NCI-H187 (cell line): ENCODE measurements around the gene THADA.

Source experiments
- DNase-seq, 2 experiments: peaks; one replicate each; lab custom pipeline; 2025; lab: John Stamatoyannopoulos, UW

THADA gene

DNA sequence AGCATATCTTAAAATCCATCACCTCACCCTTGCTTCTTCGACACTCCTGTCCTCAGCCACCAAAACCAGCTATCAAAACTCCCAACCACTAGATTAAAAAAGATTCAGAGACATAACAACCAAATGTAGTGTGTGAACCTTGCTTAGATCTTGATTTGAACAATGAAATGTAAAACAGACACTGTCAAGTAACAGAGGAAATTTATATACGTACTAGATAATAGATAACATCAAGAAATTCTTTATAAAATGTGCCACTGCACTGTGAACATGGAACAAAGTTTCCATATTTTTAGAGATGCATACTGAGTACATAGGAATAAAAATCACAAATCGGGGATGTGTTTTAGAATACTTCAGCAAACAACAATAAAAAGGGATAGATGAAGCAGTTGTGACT is 86.0 kb downstream of the THADA start:
- DNase-seq: no peak

DNA sequence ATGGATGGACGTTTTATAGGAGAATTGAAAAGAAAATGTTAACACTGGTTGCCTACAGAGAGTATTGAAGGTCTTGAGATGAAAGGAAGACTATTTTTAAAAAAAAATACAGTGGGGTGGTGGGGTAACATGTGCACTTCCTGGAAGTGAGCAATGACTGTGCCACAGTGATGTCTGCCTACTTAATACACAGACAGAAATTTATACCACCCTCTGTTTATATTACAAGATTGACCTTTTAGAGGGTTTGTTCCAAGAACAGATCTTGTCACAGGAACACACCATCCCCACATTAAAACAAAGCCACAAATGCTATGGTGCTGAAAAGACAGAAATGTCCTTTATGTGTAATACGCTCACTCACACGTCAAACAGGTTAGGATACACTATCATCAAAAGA is 87.6 kb downstream of the THADA start:
- DNase-seq: no peak

DNA sequence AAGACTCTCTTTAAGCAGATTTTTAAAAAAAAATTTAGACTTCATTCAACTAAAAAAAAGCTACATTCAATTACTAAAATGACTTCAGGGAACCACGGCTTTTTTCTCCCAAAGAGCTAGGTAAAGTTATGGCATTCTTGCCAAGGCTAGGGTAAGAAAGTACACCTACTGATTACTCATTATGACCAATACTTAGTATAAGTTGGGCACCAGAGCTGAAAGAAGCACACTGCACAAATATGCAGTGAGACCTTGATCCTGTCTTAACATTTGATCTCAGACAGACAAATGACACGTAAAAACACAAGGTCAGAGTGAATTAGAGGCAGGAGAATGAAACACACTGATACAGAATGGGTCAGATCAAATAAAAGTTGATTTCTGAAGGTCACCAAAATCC is 88.7 kb downstream of the THADA start:
- no peak for DNase-seq

DNA sequence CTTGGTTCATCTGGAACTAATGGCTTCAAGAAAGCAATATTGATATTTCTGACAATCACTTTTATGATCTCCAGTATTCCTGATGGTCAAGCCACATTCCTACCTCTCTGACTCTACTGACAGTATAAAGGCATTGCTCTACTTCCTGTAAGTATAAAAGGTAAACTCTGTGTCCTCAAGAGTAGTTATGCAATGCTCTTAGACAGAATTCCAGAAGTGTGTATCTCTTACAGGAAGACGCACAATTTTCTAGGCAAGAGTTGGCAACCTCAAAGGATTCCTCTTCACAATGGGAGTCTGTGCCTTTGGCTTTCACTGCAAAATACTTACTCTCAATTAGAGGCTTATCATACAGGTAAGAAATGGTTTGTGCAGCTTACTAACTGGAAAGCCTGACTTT is 100.1 kb downstream of the THADA start:
- no peak for DNase-seq

DNA sequence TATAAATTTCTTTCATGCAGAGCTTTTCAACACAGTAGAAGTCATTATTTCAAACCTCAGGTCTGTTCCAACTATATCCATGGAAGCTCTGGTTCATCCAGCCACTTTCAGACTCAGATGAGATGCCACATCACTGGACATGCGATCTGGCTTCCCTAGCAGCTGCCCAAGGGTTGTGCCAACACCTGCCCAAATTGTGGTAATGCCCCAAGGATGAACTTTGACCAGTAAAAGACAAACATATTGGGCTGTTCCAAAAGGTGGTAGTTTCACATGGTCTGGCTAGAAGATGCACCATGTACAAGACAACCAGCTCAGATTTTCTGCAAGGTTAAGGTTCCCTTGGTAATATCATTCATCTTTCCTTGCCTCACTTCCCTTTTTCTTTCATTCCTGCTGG is 101.9 kb downstream of the THADA start:
- DNase-seq: no peak

DNA sequence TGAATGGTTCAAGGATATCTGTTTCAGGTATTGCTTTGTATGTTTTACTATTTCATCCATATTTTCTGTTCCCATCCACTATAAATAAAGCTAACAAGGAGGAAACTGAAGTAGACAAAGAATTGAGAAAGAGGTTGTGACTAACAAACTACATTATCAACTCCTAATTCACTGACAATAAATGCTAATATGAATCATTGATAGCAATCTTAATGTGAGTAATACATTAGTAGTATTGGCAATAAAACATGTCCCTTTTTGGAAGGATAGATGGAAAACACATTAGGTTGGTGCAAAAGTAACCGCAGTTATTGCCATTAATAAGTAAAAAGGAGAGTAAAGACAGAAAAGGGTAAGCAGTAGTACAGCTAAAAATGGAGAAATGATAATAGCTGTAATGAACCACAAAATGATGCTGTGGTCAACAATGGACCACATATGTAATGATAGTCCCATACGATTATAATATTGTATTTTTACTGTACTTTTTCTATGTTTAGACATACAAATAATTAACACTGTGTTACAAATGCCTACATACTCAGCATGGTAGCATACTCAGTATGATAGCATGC is 104.7 kb downstream of the THADA start:
- DNase-seq: no peak

DNA sequence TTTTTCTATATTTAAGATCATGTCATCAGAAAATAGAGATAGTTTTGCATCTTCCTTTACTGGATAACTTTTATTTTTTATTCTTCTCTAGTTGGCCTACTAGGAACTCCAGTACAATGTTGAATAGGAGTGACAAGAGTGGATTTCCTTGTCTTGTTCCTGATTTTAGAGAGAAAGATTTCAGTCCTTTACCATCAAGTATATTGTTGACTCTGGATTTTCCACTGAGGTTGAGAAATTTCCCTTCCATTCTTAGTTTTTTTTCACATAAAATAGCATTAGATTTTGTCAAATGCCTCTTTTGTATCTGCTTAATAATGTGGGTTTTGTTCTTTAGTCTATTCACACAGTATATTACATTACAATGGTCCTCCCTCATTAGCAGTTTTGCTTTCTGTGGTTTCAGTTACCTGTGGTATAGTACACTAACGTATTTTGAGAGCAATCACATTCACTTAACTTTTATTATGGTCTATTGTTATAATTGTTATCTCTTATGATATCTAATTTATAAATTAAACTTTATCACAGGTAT is 105.5 kb downstream of the THADA start:
- no peak for DNase-seq

DNA sequence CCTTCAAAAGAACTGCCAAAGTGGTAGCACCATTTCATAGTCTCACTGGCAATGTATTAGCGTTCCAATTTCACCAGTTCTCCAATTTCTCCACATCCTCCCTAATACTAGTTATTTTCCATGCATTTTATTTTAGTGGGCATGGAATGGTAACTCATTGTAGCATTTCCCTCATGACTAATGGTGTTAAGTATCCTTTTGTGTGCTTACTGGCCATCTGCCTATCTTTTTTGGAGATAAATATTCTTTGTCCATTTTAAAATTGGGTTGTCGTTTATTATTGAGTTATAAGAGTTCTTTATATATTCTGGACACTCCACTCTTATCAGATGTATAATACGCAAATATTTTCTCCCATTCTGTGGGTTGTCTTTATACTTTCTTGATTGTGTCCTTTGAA is 107.1 kb downstream of the THADA start:
- no peak for DNase-seq

DNA sequence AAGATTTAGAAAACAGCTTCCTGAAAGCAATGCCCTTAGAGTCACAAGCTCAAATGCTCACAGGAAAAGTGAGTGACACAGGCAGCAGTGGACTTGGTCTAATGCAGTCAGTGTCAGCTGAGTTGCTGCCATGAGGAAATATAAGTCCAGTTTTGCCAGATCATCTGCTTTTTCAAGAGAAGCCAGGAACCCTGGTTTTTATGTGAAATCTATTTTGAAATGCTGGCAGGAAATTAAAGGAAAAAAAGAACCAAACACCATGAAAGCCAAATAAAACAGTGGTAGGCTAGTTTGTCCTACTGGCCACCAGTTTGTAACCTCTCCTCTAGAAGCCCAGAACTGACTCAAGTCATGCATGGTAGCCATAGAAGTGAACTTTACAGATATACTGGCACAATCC is 109.2 kb downstream of the THADA start:
- DNase-seq: no peak

DNA sequence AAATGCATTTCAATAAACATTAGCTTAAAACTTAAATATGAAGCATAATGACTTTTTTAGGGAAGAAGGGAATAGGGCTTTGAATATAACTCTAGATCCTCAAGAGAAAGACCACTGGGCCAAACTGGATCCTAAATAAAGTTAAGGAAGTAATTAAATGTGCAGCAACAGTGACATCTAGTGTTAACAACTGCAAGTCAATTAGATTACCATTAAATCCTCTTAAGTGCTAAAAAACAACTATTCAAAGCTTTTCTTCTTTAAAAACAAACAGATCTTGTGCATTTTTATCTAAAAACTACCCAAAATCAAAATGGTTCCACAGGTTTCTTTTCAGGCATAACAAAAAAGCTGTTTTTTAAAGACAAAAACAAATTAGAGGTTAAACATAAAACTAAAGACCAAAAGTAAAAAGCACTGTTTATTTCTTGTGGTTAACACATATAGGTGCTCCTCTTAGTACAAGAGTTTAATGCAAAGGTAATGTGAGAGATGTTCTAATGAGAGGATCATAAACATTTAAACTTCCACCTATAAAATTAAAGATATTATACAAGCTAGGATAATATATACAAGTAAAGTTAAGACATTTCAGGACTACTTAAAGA is 111.4 kb downstream of the THADA start:
- DNase-seq: peak; percentile 10 to 49

DNA sequence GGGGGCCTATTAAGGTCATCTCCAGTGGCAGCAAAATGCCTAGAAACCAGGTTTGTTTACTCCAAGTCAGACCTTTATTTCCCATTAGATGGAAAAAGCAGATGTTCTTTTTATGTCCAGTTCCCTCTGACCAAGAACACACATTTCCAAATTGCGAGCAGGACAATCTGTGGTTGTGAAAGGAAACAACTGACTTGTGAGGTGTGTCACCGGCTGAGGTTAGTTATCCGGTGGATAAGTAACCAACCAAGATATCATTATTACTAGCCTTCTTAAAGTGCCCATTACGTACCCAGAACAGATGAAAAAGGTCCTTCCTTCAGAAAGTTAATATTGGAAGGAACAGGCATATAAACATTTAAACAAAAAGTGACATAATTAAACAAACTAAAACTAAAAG is 112.9 kb downstream of the THADA start:
- no peak for DNase-seq

DNA sequence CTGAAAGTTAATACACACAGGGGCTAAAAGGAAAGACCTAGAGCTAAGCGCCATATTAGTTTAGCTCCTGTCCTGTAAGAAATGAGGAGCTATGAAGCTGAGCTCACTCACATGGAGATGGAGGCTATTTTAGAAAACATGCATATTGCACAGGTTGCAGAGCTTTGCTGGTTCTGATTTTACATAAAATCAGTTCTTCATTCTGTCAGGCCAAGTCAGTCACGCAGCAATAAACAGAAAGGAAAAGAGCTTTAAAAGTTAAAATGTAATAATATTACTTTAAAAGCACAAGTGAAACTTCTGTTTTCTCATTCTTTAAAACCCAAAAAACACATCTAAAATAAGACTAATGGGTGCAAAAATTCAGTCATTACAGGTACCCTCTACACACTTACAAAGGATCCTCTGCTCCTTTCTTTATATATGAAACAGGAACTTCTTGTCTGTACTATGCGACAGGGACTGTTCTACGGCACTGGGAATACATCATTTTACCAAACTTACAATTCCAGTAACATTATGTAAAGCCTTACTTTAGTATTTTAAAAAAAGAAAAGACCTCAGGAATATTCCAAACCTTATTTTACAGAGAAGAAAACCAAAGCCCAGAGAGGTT is 113.8 kb downstream of the THADA start:
- DNase-seq: no peak

DNA sequence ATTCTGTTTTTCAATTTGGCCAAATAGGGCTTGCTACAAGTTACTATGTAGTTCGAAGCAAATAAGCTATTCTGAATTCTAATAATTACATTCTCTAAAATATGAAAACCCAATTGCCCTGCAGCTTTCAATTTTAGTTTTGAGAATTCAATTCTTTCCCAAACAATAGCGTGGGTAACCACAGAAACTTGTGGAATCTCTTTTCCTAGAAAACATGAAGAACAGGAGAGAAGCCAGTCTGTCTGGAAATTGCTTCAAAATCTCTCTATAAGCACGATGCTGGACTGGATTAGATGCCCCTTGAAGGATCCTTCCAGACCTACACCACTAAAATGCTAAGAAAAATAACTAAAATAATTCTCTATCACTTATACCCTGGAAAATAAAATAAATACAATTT is 115.0 kb downstream of the THADA start:
- DNase-seq: no peak

DNA sequence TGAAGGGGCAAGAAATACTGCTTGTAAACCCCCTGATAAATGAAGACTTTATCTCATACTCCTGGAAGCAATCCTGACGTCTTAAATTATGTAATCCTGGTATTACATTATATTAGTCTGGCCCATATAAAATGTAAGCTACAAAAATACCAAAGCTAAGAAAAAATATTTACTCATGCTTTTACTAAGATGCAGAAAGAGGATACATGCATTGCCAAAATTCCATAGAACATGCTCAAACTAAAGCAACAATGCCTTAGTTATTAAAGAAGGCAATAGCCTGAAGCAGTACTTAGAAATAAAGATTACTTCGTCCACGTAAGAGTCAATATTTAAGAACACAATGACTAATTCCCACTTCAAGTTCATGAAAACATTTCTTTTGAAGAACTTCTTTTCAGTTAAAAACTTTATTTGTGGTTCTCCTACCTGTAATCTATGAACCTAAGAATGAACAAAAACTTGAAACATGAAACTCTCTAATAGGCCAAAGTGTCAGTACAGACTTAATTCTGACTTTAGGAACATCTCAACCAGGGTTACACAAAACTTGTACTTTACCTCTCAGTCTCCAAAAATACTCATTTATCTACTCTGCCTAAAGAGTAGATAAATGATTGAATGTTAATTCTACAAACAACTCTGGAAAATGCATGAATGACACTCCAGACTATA is 117.3 kb downstream of the THADA start:
- no peak for DNase-seq

DNA sequence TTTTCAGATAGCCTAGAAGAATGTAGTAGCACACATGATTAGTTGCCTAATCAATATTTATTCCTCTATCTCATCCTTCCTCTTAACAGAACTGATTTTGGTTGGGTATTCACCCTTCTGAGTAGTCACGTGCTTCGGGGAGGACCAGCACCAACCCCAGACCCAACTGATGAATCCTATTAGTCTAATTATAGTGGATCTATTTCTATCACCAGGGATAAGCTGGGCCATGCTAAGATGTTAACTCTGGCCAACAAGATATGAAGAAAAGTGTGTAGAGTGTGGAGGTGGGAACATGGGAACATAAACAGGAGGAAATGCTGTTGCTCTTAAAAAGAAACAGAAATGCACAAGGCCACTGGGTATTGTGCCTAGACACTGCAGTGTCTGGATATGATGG is 119.9 kb downstream of the THADA start:
- DNase-seq: no peak

DNA sequence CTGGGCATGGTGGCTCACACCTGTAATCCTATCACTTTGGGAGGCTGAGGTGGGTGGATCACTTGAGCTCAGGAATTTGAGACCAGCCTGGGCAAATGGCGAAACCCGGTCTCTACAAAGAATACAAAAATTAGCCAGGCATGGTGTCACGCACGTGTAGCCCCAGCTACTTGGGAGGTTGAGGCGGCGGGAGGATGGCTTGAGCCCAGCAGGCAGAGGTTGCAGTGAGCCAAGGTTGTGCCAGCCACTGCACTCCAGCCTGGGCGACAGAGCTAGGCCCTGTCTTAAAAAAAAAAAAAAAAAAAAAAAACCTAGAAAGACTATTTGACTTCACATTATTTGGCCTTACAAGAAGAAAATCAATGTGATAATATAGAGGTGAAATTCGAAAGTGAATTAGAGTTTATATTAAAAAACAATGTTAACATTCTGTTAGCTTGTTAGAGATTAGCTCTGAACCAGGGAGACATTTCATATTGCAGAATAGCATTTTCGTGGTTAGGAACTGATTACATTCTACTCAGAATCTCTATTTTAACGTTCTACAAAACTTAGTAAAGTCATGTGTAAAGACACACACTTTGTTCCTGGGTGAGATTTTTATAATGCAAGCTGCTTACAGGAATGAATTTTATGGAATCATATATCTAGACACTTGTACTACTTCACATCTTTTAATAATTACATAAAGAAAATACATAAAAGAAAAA is 120.5 kb downstream of the THADA start:
- no peak for DNase-seq

DNA sequence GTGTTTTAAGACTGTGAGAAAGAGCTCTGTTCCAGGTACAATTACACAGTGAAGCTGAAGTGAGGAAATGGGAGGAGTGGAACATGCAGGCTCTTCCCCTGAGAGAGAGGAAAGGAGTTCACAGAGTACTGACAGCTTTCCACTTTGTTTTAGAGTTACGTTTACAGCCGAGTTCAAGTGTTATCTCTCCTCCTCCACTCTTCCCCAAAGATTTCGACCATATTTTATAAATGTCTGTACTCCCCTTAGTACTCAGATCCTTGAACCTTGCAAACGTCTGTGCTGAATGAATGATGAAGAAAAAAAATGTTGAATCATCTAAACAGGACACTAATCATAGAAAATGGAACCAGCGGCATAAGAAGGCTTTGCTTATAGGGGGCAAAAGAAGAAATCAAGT is 121.6 kb downstream of the THADA start:
- no peak for DNase-seq

DNA sequence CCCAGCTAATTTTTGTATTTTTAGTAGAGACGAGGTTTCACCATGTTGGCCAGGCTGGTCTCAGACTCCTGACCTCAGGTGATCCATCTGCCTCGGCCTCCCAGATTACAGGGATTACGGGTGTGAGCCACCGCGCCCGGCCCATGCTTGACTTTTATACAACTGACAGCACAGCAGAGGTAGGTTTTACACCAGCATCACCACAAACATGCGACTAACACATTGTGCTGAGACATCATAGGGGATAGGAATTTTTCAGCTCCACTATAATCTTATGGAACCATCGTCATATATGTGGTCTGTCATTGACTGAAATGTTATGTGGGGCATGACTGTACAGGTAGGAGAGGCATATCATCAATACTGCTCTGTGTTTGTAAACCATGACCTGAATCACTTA is 122.1 kb downstream of the THADA start:
- no peak for DNase-seq

DNA sequence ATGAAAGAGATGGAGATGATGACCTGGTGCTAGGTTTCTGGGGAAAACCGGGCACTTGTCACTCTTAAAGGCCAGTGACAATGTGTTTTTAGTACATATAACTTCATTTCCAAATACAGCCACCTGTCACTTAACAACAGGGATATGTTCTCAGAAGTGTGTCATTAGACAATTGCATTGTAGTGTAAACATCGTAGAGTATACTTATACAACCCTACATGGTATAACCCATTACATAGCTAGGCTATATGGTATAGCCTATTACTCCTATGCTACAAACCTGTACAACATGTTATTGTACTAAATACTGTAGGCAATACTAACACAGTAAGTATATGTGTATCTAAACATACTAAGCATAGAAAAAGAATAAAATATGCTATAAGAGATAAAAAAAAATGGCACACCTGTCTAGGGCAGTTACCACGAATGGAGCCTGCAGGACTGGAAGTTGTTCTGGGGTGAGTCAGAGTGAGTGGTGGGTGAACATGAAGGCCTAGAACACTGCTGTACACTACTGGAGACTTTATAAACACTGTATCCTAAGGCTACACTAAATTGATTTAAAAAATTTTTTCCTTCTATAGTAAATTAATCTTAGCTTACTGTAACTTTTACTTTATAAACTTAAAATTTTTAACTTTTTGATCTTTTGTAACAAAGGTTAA is 123.2 kb downstream of the THADA start:
- no peak for DNase-seq

DNA sequence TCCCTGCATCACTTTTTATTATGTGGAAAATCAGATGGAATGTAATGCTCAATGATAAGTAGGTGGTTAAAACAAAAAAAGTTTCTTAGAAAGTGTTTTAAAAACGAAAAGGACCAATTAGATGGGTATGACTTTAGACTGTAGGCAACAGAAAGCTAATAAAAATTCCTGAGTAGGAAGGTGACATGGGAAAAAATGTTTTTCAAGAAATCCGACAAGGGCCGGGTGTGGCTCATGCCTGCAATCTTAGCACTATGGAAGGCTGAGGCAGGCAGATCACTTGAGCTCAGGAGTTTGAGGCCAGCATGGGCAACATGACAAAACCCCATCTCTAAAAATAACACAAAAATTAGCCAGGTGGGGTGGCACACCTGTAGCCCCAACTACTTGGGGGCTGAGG is 126.1 kb downstream of the THADA start:
- DNase-seq: no peak

DNA sequence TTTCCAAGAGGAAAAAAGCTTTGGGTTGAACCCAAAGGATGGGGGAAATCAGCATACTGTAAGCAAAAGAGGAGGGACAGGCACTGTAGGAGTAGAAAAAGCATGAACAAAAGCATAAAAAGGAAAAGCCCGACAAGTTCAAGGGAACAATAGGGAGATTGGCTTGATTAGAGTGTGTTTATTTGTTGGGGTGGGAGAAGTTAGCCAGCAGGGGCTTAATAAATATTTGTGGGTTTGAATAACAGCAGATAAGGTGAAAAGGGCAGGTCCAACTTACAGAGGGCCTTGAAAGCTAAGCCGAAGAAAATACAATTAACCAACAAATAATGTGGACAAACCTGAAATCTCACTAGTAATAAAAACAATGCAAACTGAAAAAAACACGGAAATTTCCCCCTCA is 126.7 kb downstream of the THADA start:
- no peak for DNase-seq

DNA sequence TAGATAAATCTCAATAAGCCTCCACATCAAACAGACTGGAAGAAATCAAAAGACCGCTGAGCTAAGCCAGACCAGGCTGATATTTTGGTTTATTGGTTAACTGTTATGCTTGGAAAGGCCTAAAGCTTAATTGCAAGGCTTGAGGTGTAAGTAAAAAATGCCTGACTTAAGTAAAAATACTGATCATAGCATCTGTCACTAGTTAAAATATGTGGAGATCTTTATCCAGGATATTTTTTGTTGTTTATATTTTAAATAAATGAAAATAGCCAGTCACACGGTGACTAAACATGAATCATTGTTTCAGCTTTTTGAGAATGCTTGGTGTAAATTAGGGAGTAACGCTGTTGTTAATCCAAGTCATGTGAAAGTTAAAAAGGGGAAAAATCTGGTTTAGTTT is 127.9 kb downstream of the THADA start:
- DNase-seq: no peak
